HFFc6 (cell line): ENCODE measurements around the gene COASY. TPM values are rescaled to one million over a fixed set of nuclear protein-coding genes. Genes with fewer than 3 reads are reported as not detected.
"Not testable (repeated sequence)": the region's sequence is repeated elsewhere in the genome, so short reads cannot be mapped to it uniquely, and the experiment has no call there.

Source experiments
- DNase-seq: peaks from one replicate; pipeline ENCODE4 v3.0.0-alpha.2; 2018
- H3K27ac Mint-ChIP-seq: 2 replicates; pipeline ENCODE4 v1.8.0; 2020; ENCODE audit warnings: mild to moderate bottlenecking, mixed read lengths
- H3K27me3 Mint-ChIP-seq: 2 replicates; pipeline ENCODE4 v1.8.0; 2021; ENCODE audit warnings: mild to moderate bottlenecking, moderate library complexity, mixed read lengths; ENCODE audit not compliant: insufficient read depth
- H3K36me3 Mint-ChIP-seq: 2 replicates; pipeline ENCODE4 v1.8.0; 2021; ENCODE audit warnings: low read depth, mixed read lengths
- H3K4me1 Mint-ChIP-seq: 2 replicates; pipeline ENCODE4 v1.8.0; 2020; ENCODE audit warnings: low read depth, mixed read lengths
- H3K4me3 Mint-ChIP-seq: 2 replicates; pipeline ENCODE4 v1.8.0; 2020; ENCODE audit warnings: mild to moderate bottlenecking, moderate library complexity, mixed read lengths
- H3K9me3 Mint-ChIP-seq: 2 replicates; pipeline ENCODE4 v1.8.0; 2020; ENCODE audit warnings: mild to moderate bottlenecking, mixed read lengths
- total RNA-seq, 6 experiments: library from RNA; stranded (reverse); fragmentation: NEBNext Ultra II Directional; extraction: Animal tissue kit (Norgen Biotek cat#: 25700); gene quantifications; 2 replicates in 1 of 6; 3 replicates in 5 of 6; pipeline ENCODE4 v1.2.3, GENCODE V29; 2021
- TF ChIP-seq, protein P1 (sequence below): fragments of 200-600 bp; sonication (generic); IDR thresholded peaks from 2 replicates; pipeline ENCODE4 v1.5.0; 2021; ENCODE audit warnings: antibody characterized with exemption, mild to moderate bottlenecking

Gene COASY
- total RNA-seq, 6 experiments from 2014 or later = 64.6 to 77.6 (median 71.1) TPM

DNA sequence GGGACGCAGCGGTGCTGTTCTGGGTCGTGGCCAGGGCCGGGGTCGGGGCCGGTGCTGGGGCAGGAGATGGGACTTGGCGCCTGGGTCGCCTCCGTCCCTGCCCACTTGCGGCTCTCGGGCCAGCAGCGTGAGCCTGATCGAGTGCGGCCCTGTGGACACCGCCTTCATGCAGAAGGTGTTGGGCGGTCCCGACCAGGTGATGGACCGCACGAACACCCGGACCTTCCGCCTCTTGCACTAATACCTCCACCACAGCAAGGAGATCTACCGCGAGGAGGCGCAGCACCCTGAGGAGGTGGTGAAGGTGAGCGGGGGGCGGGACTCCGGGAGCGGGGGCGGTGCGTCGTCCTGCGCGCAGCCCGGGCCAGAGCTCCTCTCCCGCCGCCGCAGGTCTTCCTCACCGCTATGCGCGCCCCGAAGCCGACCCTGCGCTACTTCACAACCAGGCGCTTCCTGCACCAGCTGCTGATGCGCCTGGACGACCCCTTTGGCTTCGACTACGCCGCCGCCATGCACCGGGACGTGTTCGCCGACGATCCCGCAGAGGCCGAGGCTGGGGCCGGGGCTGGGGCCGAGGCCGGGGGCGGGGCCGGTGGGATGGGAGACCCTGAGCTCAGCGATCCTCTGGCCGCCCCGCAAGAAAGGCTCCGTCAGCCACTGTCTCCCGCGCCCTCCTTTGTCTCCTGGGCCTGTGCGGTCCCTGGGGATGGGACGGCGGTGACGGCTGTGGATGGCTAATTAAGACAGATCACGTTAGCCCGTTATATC lies 13.7 kb upstream of the COASY start:
- TF ChIP-seq, protein P1, sequence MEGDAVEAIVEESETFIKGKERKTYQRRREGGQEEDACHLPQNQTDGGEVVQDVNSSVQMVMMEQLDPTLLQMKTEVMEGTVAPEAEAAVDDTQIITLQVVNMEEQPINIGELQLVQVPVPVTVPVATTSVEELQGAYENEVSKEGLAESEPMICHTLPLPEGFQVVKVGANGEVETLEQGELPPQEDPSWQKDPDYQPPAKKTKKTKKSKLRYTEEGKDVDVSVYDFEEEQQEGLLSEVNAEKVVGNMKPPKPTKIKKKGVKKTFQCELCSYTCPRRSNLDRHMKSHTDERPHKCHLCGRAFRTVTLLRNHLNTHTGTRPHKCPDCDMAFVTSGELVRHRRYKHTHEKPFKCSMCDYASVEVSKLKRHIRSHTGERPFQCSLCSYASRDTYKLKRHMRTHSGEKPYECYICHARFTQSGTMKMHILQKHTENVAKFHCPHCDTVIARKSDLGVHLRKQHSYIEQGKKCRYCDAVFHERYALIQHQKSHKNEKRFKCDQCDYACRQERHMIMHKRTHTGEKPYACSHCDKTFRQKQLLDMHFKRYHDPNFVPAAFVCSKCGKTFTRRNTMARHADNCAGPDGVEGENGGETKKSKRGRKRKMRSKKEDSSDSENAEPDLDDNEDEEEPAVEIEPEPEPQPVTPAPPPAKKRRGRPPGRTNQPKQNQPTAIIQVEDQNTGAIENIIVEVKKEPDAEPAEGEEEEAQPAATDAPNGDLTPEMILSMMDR = peak; percentile 67
- Mint-ChIP-seq H3K27me3 (peaks cover 5% of the 10 kb centered on the region), H3K27ac (no peak overlapping the region), H3K4me1 (peaks cover 9% of the 10 kb centered on the region; the same call in 1 of the 2 replicates), H3K4me3 (peak overlapping the region; percentile 28; the same call in 1 of the 2 replicates), H3K36me3 (0 out of 2 replicates have a peak, but pooled peaks cover 4% of the 10 kb centered on the region), H3K9me3 (no peaks in the 10 kb centered on the region)
- DNase-seq = no peak

DNA sequence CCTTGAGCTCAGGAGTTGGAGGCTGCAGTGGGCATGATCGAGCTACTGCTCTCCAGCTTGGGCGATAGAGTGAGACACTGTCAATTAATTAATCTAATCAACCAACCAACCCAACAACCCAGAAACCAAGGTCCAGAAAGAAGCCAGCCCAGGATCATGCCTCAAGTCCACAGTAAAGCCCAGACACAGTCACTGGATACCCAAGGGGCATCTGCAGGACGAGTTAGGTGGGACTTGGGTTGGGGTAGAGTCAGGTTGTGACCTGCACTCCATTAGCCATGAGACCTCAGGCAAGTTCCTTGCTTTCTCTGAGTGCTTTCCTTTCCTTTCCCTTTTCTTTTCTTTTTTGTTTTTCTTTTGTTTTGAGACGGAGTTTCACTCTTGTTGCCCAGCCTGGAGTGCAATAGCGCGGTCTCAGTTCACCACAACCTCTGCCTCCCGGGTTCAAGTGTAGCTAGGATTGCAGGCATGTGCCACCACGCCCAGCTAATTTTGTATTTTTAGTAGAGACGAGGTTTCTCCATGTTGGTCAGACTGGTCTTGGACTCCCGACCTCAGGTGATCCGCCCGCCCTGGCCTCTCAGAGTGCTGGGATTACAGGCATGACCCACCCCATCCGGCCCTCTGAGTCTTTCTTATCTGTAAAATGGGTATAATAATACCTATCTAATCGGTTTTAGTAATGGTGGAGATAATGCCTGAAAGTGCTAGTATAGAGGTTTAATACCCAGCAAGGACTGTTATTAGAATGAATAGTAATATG lies 12.8 kb upstream of the COASY start:
- 0 out of 2 replicates have a peak, but pooled peaks cover 4% of the 10 kb centered on the region for H3K36me3 Mint-ChIP-seq
- no peak for DNase-seq
- peaks cover 9% of the 10 kb centered on the region; the same call in 1 of the 2 replicates for H3K4me1 Mint-ChIP-seq
- peaks cover 5% of the 10 kb centered on the region for H3K27me3 Mint-ChIP-seq
- no peak overlapping the region for H3K27ac Mint-ChIP-seq
- H3K9me3 Mint-ChIP-seq = no peaks in the 10 kb centered on the region
- no peak overlapping the region for H3K4me3 Mint-ChIP-seq
- TF ChIP-seq, protein P1 = no peak

DNA sequence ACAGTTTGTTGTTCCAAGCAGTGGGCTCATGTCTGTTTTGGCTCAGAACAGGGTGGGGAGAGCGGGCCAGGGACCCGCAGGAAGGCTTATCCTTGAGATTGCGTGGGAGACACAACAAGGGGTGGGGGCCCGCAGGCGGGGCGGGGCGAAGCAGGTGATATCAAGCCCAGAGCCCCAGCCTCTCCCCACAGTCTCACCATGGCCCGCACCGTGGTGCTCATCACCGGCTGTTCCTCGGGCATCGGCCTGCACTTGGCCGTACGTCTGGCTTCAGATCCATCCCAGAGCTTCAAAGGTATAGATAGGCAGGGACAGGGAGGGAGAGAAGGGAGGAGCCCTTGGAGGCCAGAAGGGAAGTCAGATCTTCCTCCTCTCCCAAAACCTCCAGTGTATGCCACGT lies 9.2 kb upstream of the COASY start, which contains the start of gene HSD17B1:
Gene HSD17B1 (plus strand): TSS at position 188 of the 400 bp plus-strand sequence. CDS start 11 bp downstream, at position 199.
- not testable (repeated sequence) for H3K36me3 Mint-ChIP-seq, H3K9me3 Mint-ChIP-seq, H3K27me3 Mint-ChIP-seq, DNase-seq
- Mint-ChIP-seq H3K4me1 (peaks cover 17% of the 10 kb centered on the region), H3K27ac (peak within 1 kb of the TSS; percentile 11; the same call in 1 of the 2 replicates), H3K4me3 (peak within 1 kb of the TSS; percentile 91)

DNA sequence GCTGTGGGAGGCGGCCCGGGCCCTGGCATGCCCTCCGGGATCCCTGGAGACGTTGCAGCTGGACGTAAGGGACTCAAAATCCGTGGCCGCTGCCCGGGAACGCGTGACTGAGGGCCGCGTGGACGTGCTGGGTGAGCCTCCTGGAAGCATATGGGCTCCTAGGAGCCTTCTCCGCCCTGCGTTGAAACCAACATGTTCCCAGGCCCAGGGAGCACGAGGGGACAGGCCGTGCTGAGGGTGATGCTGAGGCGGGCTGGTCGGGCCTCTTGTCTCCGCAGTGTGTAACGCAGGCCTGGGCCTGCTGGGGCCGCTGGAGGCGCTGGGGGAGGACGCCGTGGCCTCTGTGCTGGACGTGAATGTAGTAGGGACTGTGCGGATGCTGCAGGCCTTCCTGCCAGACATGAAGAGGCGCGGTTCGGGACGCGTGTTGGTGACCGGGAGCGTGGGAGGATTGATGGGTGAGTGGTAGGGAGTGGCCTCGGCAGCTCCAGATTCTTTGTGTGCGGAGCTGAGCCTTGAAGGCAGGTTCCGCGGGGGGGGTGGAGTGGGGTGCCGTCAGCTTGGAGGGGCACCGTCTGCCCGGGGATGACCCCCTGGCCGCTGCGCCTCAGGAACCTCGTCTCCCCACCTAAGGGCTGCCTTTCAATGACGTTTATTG lies 8.7 kb upstream of the COASY start:
- DNase-seq = no peak
- H3K27me3 Mint-ChIP-seq = peaks cover 3% of the 10 kb centered on the region
- H3K9me3 Mint-ChIP-seq = no peaks in the 10 kb centered on the region
- H3K4me3 Mint-ChIP-seq = peak overlapping the region; percentile 91
- TF ChIP-seq, protein P1 = no peak
- no peaks in the 10 kb centered on the region for H3K36me3 Mint-ChIP-seq
- H3K4me1 Mint-ChIP-seq = peaks cover 17% of the 10 kb centered on the region
- H3K27ac Mint-ChIP-seq = no peak overlapping the region

DNA sequence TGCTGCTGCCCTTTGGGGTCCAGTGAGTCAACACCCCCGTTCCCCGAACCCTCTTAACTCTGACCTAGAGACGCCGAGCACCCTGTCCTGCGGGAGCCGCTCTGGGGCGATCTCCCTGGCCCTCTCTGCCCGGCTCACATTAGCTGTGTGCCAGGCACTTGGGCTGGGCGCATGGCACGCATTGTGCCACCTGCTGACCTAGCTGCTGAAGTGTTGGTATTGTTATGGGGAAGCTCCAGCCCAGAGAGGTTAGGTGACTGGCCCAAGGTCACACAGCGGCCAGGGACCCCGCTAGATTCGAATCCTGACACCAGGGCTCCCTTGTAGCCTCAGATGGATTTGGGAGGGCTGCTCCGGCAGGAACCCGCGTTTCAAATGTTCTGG lies 8.1 kb upstream of the COASY start:
- TF ChIP-seq, protein P1 = peak; percentile 19; the same call in 1 of the 2 replicates
- Mint-ChIP-seq H3K27me3 (peaks cover 3% of the 10 kb centered on the region), H3K36me3 (no peaks in the 10 kb centered on the region), H3K4me3 (peak overlapping the region; percentile 91), H3K27ac (peak overlapping the region; percentile 88), H3K9me3 (no peaks in the 10 kb centered on the region), H3K4me1 (peaks cover 14% of the 10 kb centered on the region)
- no peak for DNase-seq
